ENCODE data around the gene MEGF10. TPM values are rescaled to one million over a fixed set of nuclear protein-coding genes. Genes with fewer than 3 reads are reported as not detected.

Gene MEGF10
- total and polyA plus RNA-seq, 2 of the 8 experiments (the other 6 are each of a cell fraction or from before 2014, with no cell fraction given): 38.2 to 53.1 TPM

DNA sequence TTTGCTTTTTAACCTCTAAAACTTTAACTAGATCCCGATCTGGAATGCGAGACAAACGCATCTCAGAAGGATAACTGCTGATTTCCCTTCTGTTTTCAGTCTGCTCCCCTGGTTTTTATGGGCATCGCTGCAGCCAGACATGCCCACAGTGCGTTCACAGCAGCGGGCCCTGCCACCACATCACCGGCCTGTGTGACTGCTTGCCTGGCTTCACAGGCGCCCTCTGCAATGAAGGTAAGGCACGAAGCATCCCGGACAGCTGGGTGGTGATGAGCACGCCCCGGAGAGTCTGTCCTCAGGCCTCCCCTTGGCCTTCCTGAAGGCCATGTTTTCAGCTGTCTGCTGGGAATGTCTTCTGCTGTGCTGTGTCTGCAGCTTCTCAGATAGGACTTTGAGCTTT lies 144.0 kb downstream of the MEGF10 start:
- Histone ChIP-seq H3K9me3 (ENCODE audit: insufficient read depth in 2 of 2, low read depth in 1 of 2, low read length in 1 of 2) (no peaks in the 10 kb centered on the region), H3K27me3 (replicated peaks in 1 of 4; ENCODE audit: control insufficient read depth in 3 of 4, extremely low read depth in 1 of 4, insufficient read depth in 3 of 4, low read length in 3 of 4) (no peaks in the 10 kb centered on the region; a peak in 1 of 7 replicates), H3K79me2 (ENCODE audit: control insufficient read depth in 1 of 2, insufficient read depth in 2 of 2, low read length in 2 of 2) (no peaks in the 10 kb centered on the region), H3K56ac (replicated peaks; ENCODE audit: insufficient read length, low read depth, low read length) (no peak overlapping the region), H4K20me1 (replicated peaks in 1 of 2; ENCODE audit: control insufficient read depth in 1 of 2, insufficient read depth in 2 of 2, low read length in 2 of 2) (no peaks in the 10 kb centered on the region), H2AK5ac (ENCODE audit: low read depth, low read length) (no peak overlapping the region), H4K5ac (ENCODE audit: insufficient read length, low read depth, low read length) (no peak overlapping the region), H4K91ac (replicated peaks; ENCODE audit: insufficient read length, low read length) (no peak overlapping the region), H3K4me1 (replicated peaks in 1 of 4; ENCODE audit: control insufficient read depth in 3 of 4, insufficient read depth in 4 of 4, low read length in 3 of 4) (no peaks in the 10 kb centered on the region), H4K8ac (ENCODE audit: extremely low read depth, insufficient read depth, low read length) (no peak overlapping the region), H3K23ac (ENCODE audit: insufficient read length) (no peak overlapping the region), H2BK5ac (ENCODE audit: low read depth, low read length) (no peak overlapping the region), H3K79me1 (ENCODE audit: low read depth, low read length) (no peaks in the 10 kb centered on the region), H3K18ac (ENCODE audit: extremely low read depth, low read length) (no peak overlapping the region), H2BK20ac (ENCODE audit: low read length) (no peak overlapping the region), H2BK15ac (ENCODE audit: low read length) (no peak overlapping the region), H3K14ac (ENCODE audit: insufficient read length) (no peak overlapping the region), H3K27ac (ENCODE audit: low read depth, low read length) (no peak overlapping the region), H2BK120ac (replicated peaks; ENCODE audit: low read depth, low read length) (no peak overlapping the region), H3K23me2 (ENCODE audit: low read depth, low read length) (no peaks in the 10 kb centered on the region), H3K9ac (replicated peaks in 1 of 4; ENCODE audit: extremely low read depth in 1 of 4, low read depth in 3 of 4, low read length in 3 of 4) (no peak overlapping the region), H3K36me3 (ENCODE audit: control insufficient read depth in 2 of 4, insufficient read depth in 4 of 4, low read length in 3 of 4) (peaks cover 0 to 5% (median 0%) of the 10 kb centered on the region in 4 experiments; a peak in 1 of 8 replicates), H3K4ac (replicated peaks; ENCODE audit: insufficient read length, low read depth, low read length) (no peak overlapping the region), H2AFZ (ENCODE audit: low read length) (no peak overlapping the region), H3K4me2 (ENCODE audit: insufficient read depth in 1 of 2, low read depth in 2 of 2, low read length in 2 of 2) (no peak overlapping the region), H2BK12ac (ENCODE audit: low read depth, low read length) (no peak overlapping the region), H3K4me3 (ENCODE audit: extremely low read depth in 1 of 4, insufficient read depth in 2 of 4, low read depth in 3 of 4, low read length in 4 of 4) (no peak overlapping the region)
- FAIRE-seq: no peak
- CTCF ChIA-PET (ENCODE audit: partially characterized antibody): interaction anchor here (1.0 to 1.7 kb wide), 3 partner anchors 8 to 60 kb away, joined by 3 to 4 read pairs (median 3); no protein-coding TSS in a partner anchor
- 85% methylated on average over 12 of the region's 12 CpGs; no CpG with 5 or more reads in 1 of the 2 experiments for WGBS, 2 experiments (ENCODE audit: extremely low coverage in 1 of 2, insufficient coverage in 1 of 2, insufficient read length in 1 of 2, insufficient replicate concordance in 2 of 2, low coverage in 1 of 2, low lambda C conversion rate in 2 of 2, missing lambda C conversion rate in 1 of 2)
- POLR2A ChIA-PET (ENCODE audit: partially characterized antibody): no interaction called here
- DNase-seq (ENCODE audit: low read depth in 1 of 2, low spot score in 2 of 2): no peak
- TF ChIP-seq NANOG (IDR thresholded peaks at IDR 0.05; ENCODE audit: insufficient read depth, low read depth, low read length, poor library complexity, severe bottlenecking) (no peak), HDAC6 (IDR thresholded peaks at IDR 0.05; ENCODE audit: low read depth, low read length) (no peak), SAP30 (IDR thresholded peaks at IDR 0.05; ENCODE audit: insufficient read depth, insufficient replicate concordance, low read length) (no peak), SUZ12 (IDR thresholded peaks at IDR 0.05; ENCODE audit: low read length) (no peak), CBX5 (IDR thresholded peaks at IDR 0.05; ENCODE audit: low read depth, low read length) (no peak), SP4 (IDR thresholded peaks at IDR 0.05; ENCODE audit: low read length) (no peak), CHD1 (IDR thresholded peaks at IDR 0.05; ENCODE audit: low read depth, low read length) (no peak), FOSL1 (IDR thresholded peaks at IDR 0.05; ENCODE audit: insufficient read depth, low read depth, low read length) (no peak), SIN3A (conservative IDR thresholded peaks at IDR 0.05 in 1 of 2, IDR thresholded peaks at IDR 0.05 in 1 of 2; ENCODE audit: low read depth in 1 of 2, low read length in 2 of 2) (no peak), JUN (IDR thresholded peaks at IDR 0.05; ENCODE audit: low read depth, low read length) (no peak), HDAC2 (IDR thresholded peaks at IDR 0.05; ENCODE audit: borderline replicate concordance in 1 of 2, low read depth in 2 of 2, low read length in 2 of 2) (no peak)
- TF ChIP-seq, protein P1, sequence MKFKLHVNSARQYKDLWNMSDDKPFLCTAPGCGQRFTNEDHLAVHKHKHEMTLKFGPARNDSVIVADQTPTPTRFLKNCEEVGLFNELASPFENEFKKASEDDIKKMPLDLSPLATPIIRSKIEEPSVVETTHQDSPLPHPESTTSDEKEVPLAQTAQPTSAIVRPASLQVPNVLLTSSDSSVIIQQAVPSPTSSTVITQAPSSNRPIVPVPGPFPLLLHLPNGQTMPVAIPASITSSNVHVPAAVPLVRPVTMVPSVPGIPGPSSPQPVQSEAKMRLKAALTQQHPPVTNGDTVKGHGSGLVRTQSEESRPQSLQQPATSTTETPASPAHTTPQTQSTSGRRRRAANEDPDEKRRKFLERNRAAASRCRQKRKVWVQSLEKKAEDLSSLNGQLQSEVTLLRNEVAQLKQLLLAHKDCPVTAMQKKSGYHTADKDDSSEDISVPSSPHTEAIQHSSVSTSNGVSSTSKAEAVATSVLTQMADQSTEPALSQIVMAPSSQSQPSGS (IDR thresholded peaks at IDR 0.05; ENCODE audit: low read length): no peak

Data from H1 (cell line).